CD4-positive, alpha-beta T cell (primary cell): ENCODE data around the gene RNF225. TPM values are rescaled to one million over a fixed set of nuclear protein-coding genes. Genes with fewer than 3 reads are reported as not detected.

Source experiments
- ATAC-seq: fragments of 200-7000 bp; cut with Tn5 transposase; one replicate; pipeline ENCODE4 v1.10.0; 2022; ENCODE audit warnings: mild to moderate bottlenecking; ENCODE audit not compliant: poor library complexity
- CTCF ChIA-PET: fragments of 350-600 bp; sonication (Branson Sonifier 250); formaldehyde crosslinking; loops from one replicate; lab custom pipeline; 2021; ENCODE audit warnings: antibody characterized with exemption, inconsistent platforms; lab: Charles Lee
- POLR2A ChIA-PET: fragments of 350-600 bp; sonication (Branson Sonifier 250); formaldehyde crosslinking; loops from one replicate; lab custom pipeline; 2021; ENCODE audit warnings: antibody characterized with exemption, inconsistent platforms; lab: Charles Lee
- DNase-seq, 14 experiments: peaks; one replicate each; pipeline ENCODE4 v3.0.0-alpha.2; 2013 to 2020; ENCODE audit warnings: mixed read lengths in 2 of 14
- H3K27ac ChIP-seq, 2 donors: one replicate each; pipeline versions ENCODE4 v1.5.1 to v1.7.0; 2013; ENCODE audit warnings: low read length in 2 of 2, low read depth in 1 of 2, mild to moderate bottlenecking in 1 of 2
- H3K27me3 ChIP-seq, 2 experiments: 1 replicate in 1 of 2; 2 replicates in 1 of 2; pipeline versions ENCODE4 v1.6.1 to v1.7.0; 2013; ENCODE audit warnings: low read length in 2 of 2, control low read depth in 1 of 2, mild to moderate bottlenecking in 1 of 2, moderate library complexity in 1 of 2; ENCODE audit not compliant: insufficient read depth in 2 of 2, control insufficient read depth in 1 of 2
- H3K36me3 ChIP-seq: one replicate; pipeline ENCODE4 v1.6.1; 2013; ENCODE audit warnings: low read length, control low read depth; ENCODE audit not compliant: insufficient read depth
- H3K4me1 ChIP-seq: one replicate; pipeline ENCODE4 v1.6.1; 2013; ENCODE audit warnings: low read length, control low read depth; ENCODE audit not compliant: insufficient read depth
- H3K4me3 ChIP-seq: one replicate; pipeline ENCODE4 v1.5.1; 2013; ENCODE audit warnings: mild to moderate bottlenecking, low read length, moderate library complexity
- H3K9me3 ChIP-seq, 2 experiments: 1 replicate in 1 of 2; 2 replicates in 1 of 2; pipeline versions ENCODE4 v1.6.1 to v1.7.0; 2013; ENCODE audit warnings: low read length in 2 of 2, mild to moderate bottlenecking in 2 of 2, control low read depth in 1 of 2, moderate library complexity in 1 of 2; ENCODE audit not compliant: control insufficient read depth in 1 of 2, insufficient read depth in 1 of 2
- H3K27ac Mint-ChIP-seq: one replicate; pipeline ENCODE4 v1.8.0; 2020; ENCODE audit warnings: mixed read lengths
- H3K27me3 Mint-ChIP-seq: one replicate; pipeline ENCODE4 v1.8.0; 2021; ENCODE audit warnings: mixed read lengths
- H3K36me3 Mint-ChIP-seq: one replicate; pipeline ENCODE4 v1.8.0; 2021; ENCODE audit warnings: low read depth, mixed read lengths
- H3K4me1 Mint-ChIP-seq: one replicate; pipeline ENCODE4 v1.8.0; 2021; ENCODE audit warnings: low read depth, mixed read lengths
- H3K4me3 Mint-ChIP-seq: one replicate; pipeline ENCODE4 v1.8.0; 2020; ENCODE audit warnings: mild to moderate bottlenecking, mixed read lengths
- H3K9me3 Mint-ChIP-seq: one replicate; pipeline ENCODE4 v1.8.0; 2020; ENCODE audit warnings: mixed read lengths
- CTCF ChIP-seq: fragments of 200-600 bp; IDR thresholded peaks from one replicate; pipeline ENCODE4 v1.8.0; 2022; ENCODE audit warnings: antibody characterized with exemption, mild to moderate bottlenecking
- intact Hi-C, 2 experiments: fragments of 100-400 bp; cut with DNase I in 1 of 2; cut with micrococcal nuclease in 1 of 2; formaldehyde crosslinking; loops; one replicate each; pipeline versions ENCODE4 v1.15.1 to v1.9.0; 2023 to 2025; cut with DNase I, micrococcal nuclease
- total RNA-seq, 174 experiments: library from RNA in 2 of 174; stranded (reverse) in 2 of 174; gene quantifications; one replicate each; pipeline ENCODE4 v1.2.3 and lab custom pipeline; 2021 to 2026

RNF225 gene
- total RNA-seq, 2 experiments from 2014 or later: 0.55 TPM; not detected in 1

- no peaks in the 10 kb centered on the region for H3K36me3 ChIP-seq
- Mint-ChIP-seq H3K4me1 (peaks cover 8% of the 10 kb centered on the region), H3K9me3 (no peaks in the 10 kb centered on the region), H3K36me3 (peaks cover 4% of the 10 kb centered on the region), H3K4me3 (peak overlapping the region; percentile 45), H3K27ac (no peak overlapping the region), H3K27me3 (peaks cover 6% of the 10 kb centered on the region)
- intact Hi-C loops: no loop called here
- TF ChIP-seq CTCF: no peak
- H3K9me3 ChIP-seq: peaks cover 0 to 32% of the 10 kb centered on the region in 2 experiments
- ATAC-seq (no peak), DNase-seq (no peak)
- POLR2A ChIA-PET: interaction anchor here (1.1 kb wide), 1 partner anchor 9 kb away, joined by 4 read pairs; the partner anchor contains the start of gene ZNF497
- peaks cover 0 to 2% of the 10 kb centered on the region in 2 experiments for H3K27me3 ChIP-seq
- CTCF ChIA-PET: no interaction called here
- H3K4me3 ChIP-seq: no peak overlapping the region
- H3K27ac ChIP-seq: no peak overlapping the region
- peaks cover 35% of the 10 kb centered on the region for H3K4me1 ChIP-seq
Measured at GRCh38 chr19:58353717-58354477, 41.6 kb upstream of the RNF225 start.

- peaks cover 2% of the 10 kb centered on the region for H3K27me3 Mint-ChIP-seq
- Histone ChIP-seq H3K4me1 (peaks cover 35% of the 10 kb centered on the region), H3K36me3 (no peaks in the 10 kb centered on the region), H3K9me3 (peaks cover 0 to 32% of the 10 kb centered on the region in 2 experiments), H3K27me3 (peaks cover 0 to 2% of the 10 kb centered on the region in 2 experiments), H3K27ac (no peak overlapping the region), H3K4me3 (no peak overlapping the region)
- TF ChIP-seq CTCF: no peak
- no peak overlapping the region for H3K27ac Mint-ChIP-seq
- no peaks in the 10 kb centered on the region for H3K9me3 Mint-ChIP-seq
- intact Hi-C loops: no loop called here
- peaks cover 8% of the 10 kb centered on the region for H3K4me1 Mint-ChIP-seq
- peak overlapping the region; percentile 45 for H3K4me3 Mint-ChIP-seq
- ATAC-seq (no peak), DNase-seq (no peak)
- ChIA-PET CTCF (no interaction called here), POLR2A (interaction anchor here (1.1 kb wide), 1 partner anchor 8 kb away, joined by 4 read pairs; the partner anchor contains the start of gene ZNF497)
- peaks cover 2% of the 10 kb centered on the region for H3K36me3 Mint-ChIP-seq
Measured at GRCh38 chr19:58354478-58355030, 40.9 kb upstream of the RNF225 start.

- ChIA-PET CTCF (no interaction called here), POLR2A (interaction anchor here (1.1 to 2.5 kb wide), 2 partner anchors 8 to 9 kb away, joined by 4 to 22 read pairs; partner anchors contain the start of gene ZNF497)
- no peak for TF ChIP-seq CTCF
- Histone ChIP-seq H3K4me3 (no peak overlapping the region), H3K36me3 (no peaks in the 10 kb centered on the region), H3K27me3 (peaks cover 0 to 2% of the 10 kb centered on the region in 2 experiments), H3K4me1 (peaks cover 31% of the 10 kb centered on the region), H3K9me3 (peaks cover 0 to 28% of the 10 kb centered on the region in 2 experiments), H3K27ac (no peak overlapping the region)
- Mint-ChIP-seq H3K27me3 (no peaks in the 10 kb centered on the region), H3K9me3 (no peaks in the 10 kb centered on the region), H3K36me3 (no peaks in the 10 kb centered on the region), H3K4me3 (peak overlapping the region; percentile 62), H3K27ac (no peak overlapping the region), H3K4me1 (peaks cover 8% of the 10 kb centered on the region)
- DNase-seq: no peak
- no peak for ATAC-seq
- intact Hi-C loops: no loop called here
Measured at GRCh38 chr19:58355215-58355796, 40.1 kb upstream of the RNF225 start.
